HFFc6 (cell line): ENCODE results near the gene SNX30. TPM values are rescaled to one million over a fixed set of nuclear protein-coding genes. Genes with fewer than 3 reads are reported as not detected.
A peak's percentile ranks its signal among the peaks of the same experiment; 100 is the strongest.

Experiments used
- DNase-seq: peaks from one replicate; pipeline ENCODE4 v3.0.0-alpha.2; 2018
- H3K27ac Mint-ChIP-seq: 2 replicates; pipeline ENCODE4 v1.8.0; 2020; ENCODE audit warnings: mild to moderate bottlenecking, mixed read lengths
- H3K27me3 Mint-ChIP-seq: 2 replicates; pipeline ENCODE4 v1.8.0; 2021; ENCODE audit warnings: mild to moderate bottlenecking, moderate library complexity, mixed read lengths; ENCODE audit not compliant: insufficient read depth
- H3K36me3 Mint-ChIP-seq: 2 replicates; pipeline ENCODE4 v1.8.0; 2021; ENCODE audit warnings: low read depth, mixed read lengths
- H3K4me1 Mint-ChIP-seq: 2 replicates; pipeline ENCODE4 v1.8.0; 2020; ENCODE audit warnings: low read depth, mixed read lengths
- H3K4me3 Mint-ChIP-seq: 2 replicates; pipeline ENCODE4 v1.8.0; 2020; ENCODE audit warnings: mild to moderate bottlenecking, moderate library complexity, mixed read lengths
- H3K9me3 Mint-ChIP-seq: 2 replicates; pipeline ENCODE4 v1.8.0; 2020; ENCODE audit warnings: mild to moderate bottlenecking, mixed read lengths
- total RNA-seq, 6 experiments: library from RNA; stranded (reverse); fragmentation: NEBNext Ultra II Directional; extraction: Animal tissue kit (Norgen Biotek cat#: 25700); gene quantifications; 2 replicates in 1 of 6; 3 replicates in 5 of 6; pipeline ENCODE4 v1.2.3, GENCODE V29; 2021
- TF ChIP-seq, protein P1 (sequence below): fragments of 200-600 bp; sonication (generic); IDR thresholded peaks from 2 replicates; pipeline ENCODE4 v1.5.0; 2021; ENCODE audit warnings: antibody characterized with exemption, mild to moderate bottlenecking

SNX30 gene
- total RNA-seq, 6 experiments from 2014 or later, result 11.1 to 14.9 (median 13.9) TPM

DNA sequence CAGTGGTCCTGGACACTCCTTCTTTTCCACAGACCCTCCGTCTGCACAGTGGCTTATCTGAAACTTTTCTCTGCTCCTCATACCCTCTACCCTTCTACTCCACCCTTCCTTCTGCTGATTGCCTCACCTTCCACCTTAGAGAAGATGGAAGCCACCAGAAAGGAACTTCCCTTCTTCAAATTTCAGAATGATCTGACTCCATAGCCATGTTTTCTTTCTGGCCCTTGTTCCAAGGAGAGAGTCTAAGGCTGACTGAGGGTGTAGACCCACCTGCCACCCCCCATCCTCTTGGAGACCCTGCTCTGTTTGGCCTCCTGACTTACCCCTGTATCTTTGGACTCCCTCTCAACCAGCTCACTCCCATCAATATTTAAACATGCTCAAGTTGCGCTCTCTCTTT lies 7.4 kb downstream of the SNX30 start:
- TF ChIP-seq, protein P1, sequence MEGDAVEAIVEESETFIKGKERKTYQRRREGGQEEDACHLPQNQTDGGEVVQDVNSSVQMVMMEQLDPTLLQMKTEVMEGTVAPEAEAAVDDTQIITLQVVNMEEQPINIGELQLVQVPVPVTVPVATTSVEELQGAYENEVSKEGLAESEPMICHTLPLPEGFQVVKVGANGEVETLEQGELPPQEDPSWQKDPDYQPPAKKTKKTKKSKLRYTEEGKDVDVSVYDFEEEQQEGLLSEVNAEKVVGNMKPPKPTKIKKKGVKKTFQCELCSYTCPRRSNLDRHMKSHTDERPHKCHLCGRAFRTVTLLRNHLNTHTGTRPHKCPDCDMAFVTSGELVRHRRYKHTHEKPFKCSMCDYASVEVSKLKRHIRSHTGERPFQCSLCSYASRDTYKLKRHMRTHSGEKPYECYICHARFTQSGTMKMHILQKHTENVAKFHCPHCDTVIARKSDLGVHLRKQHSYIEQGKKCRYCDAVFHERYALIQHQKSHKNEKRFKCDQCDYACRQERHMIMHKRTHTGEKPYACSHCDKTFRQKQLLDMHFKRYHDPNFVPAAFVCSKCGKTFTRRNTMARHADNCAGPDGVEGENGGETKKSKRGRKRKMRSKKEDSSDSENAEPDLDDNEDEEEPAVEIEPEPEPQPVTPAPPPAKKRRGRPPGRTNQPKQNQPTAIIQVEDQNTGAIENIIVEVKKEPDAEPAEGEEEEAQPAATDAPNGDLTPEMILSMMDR, result no peak
- Mint-ChIP-seq H3K27me3 (peaks cover 1% of the 10 kb centered on the region), H3K27ac (peak overlapping the region; percentile 65; the same call in 1 of the 2 replicates), H3K4me1 (peaks cover 77% of the 10 kb centered on the region), H3K9me3 (no peaks in the 10 kb centered on the region), H3K36me3 (peaks cover 5% of the 10 kb centered on the region; the same call in 1 of the 2 replicates), H3K4me3 (no peak overlapping the region)
- no peak for DNase-seq

- H3K4me3 Mint-ChIP-seq, result no peak overlapping the region
- H3K9me3 Mint-ChIP-seq, result no peaks in the 10 kb centered on the region
- peaks cover 68% of the 10 kb centered on the region for H3K4me1 Mint-ChIP-seq
- peaks cover 1% of the 10 kb centered on the region for H3K27me3 Mint-ChIP-seq
- DNase-seq, result no peak
- peaks cover 5% of the 10 kb centered on the region; the same call in 1 of the 2 replicates for H3K36me3 Mint-ChIP-seq
- no peak overlapping the region for H3K27ac Mint-ChIP-seq
- TF ChIP-seq, protein P1, result no peak
These were observed 10.3 kb downstream of the SNX30 start for GRCh38 chr9:112760821-112761220.

DNA sequence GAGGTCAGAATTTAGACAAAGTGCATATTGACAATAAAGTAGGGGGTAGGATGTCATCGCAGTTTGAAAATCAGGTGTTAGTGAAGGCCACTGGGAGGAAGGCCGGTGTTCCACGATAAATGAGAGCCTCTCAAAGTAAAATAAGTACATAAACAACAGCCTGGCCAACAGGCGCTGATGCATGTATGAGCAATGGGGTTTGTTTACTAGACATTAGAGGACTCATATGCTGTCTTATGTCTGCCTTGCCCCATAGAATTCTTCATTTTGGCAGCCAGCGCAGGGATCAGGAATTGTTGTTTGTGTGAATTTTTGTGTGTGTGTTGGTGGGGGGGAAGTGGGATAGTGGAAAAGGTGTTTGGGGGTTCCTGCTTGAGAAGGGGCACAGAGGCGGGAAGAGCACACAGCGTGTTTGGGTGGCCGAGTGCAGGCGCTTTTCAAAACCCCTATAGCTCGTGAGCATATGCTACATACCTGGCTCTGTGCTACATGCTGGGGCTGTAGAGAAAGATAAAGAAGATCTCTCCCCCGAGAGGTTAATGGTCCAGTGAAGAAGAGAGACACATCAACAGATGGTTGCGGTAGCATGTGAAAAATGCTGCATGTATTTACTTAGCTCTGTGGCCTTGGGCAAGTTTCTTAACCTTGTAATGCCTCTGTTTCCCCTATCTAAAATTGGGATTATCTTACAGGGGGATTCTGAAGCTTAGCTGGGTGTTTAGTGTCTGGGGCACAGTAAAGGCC lies 11.5 kb downstream of the SNX30 start:
- peak; percentile 30 for DNase-seq

GRCh38 chr9:112762726-112763518 lies 12.4 kb downstream of the SNX30 start:
- peaks cover 13% of the 10 kb centered on the region for H3K36me3 Mint-ChIP-seq
- no peak for DNase-seq
- H3K4me1 Mint-ChIP-seq, result peaks cover 48% of the 10 kb centered on the region
- H3K4me3 Mint-ChIP-seq, result no peak overlapping the region
- TF ChIP-seq, protein P1, result 0 out of 2 replicates have a peak, but pooled peaks have one; percentile 7
- no peak overlapping the region for H3K27ac Mint-ChIP-seq
- peaks cover 1% of the 10 kb centered on the region for H3K27me3 Mint-ChIP-seq
- H3K9me3 Mint-ChIP-seq, result peaks cover 7% of the 10 kb centered on the region; the same call in 1 of the 2 replicates

More for the DNA sequence above, 11.5 kb downstream of the SNX30 start:
- H3K27ac Mint-ChIP-seq, result peak overlapping the region; percentile 26; the same call in 1 of the 2 replicates
- H3K4me1 Mint-ChIP-seq, result peaks cover 56% of the 10 kb centered on the region
- H3K9me3 Mint-ChIP-seq, result peaks cover 7% of the 10 kb centered on the region; the same call in 1 of the 2 replicates
- peaks cover 13% of the 10 kb centered on the region for H3K36me3 Mint-ChIP-seq
- peaks cover 1% of the 10 kb centered on the region for H3K27me3 Mint-ChIP-seq
- TF ChIP-seq, protein P1, result no peak
- no peak overlapping the region for H3K4me3 Mint-ChIP-seq

GRCh38 chr9:112764344-112764743 lies 13.8 kb downstream of the SNX30 start:
- peaks cover 1% of the 10 kb centered on the region for H3K27me3 Mint-ChIP-seq
- H3K9me3 Mint-ChIP-seq, result peaks cover 7% of the 10 kb centered on the region; the same call in 1 of the 2 replicates
- H3K4me1 Mint-ChIP-seq, result peaks cover 45% of the 10 kb centered on the region
- peak; percentile 80 for DNase-seq
- peak overlapping the region; percentile 52 for H3K27ac Mint-ChIP-seq
- H3K4me3 Mint-ChIP-seq, result peak overlapping the region; percentile 42
- peaks cover 17% of the 10 kb centered on the region for H3K36me3 Mint-ChIP-seq
- TF ChIP-seq, protein P1, result no peak
